ENCODE data around the gene KRTAP10-7.
"Not testable (repeated sequence)": the region's sequence is repeated elsewhere in the genome, so short reads cannot be mapped to it uniquely, and the experiment has no call there.

The KRTAP10-7 gene

DNA sequence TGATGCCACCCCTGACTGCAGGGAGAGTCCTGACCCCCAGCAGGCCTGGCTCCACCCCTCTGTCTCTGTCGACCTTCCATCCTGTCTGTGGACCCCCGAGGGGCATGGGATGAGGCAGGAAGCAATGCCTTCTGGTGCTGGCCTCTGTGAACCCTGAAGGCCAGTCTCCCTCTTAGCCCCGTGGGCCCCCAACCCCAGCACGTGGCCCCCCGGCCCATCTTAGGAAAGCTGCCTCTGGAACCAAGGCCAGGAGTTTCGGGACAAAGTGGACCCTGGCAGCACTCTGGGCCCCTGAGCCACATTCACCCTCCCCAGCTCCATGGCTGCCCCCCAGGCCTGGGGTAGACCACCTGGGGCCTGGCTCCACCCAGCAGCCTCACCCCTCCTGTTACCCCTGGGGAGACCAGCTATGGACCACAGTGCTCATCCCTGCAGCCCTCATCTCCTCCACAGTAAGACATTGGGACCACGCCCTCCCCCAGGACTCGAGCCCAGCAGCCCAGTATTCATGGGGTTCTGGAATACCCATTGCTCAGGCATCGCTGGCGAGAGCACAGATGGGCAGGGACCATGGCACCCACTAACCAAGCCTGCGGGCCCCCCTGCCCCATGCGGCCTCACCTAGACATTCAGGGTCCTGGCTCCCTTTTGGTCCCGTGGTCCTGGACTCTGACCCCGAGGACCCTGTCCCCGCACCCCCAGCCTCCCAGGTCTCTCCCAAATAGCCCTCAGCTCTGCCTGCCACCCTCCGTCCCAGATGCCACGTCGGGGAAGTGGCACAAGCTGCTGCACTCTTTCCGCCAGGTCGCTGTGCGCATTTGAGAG lies 38.3 kb downstream of the KRTAP10-7 start:
- not testable (repeated sequence) for H3K36me3 ChIP-seq (ENCODE audit: control insufficient read depth, insufficient read depth, low read length); H3K9ac ChIP-seq (ENCODE audit: low read depth, low read length); H3K4me1 ChIP-seq (ENCODE audit: control insufficient read depth, insufficient read depth, low read length); H3K27ac ChIP-seq (ENCODE audit: low read depth, low read length); H3K27me3 ChIP-seq (ENCODE audit: control insufficient read depth, insufficient read depth, low read length); H3K9me3 ChIP-seq (ENCODE audit: control insufficient read depth, insufficient read depth, low read length); H3K4me3 ChIP-seq (ENCODE audit: low read depth, low read length)

DNA sequence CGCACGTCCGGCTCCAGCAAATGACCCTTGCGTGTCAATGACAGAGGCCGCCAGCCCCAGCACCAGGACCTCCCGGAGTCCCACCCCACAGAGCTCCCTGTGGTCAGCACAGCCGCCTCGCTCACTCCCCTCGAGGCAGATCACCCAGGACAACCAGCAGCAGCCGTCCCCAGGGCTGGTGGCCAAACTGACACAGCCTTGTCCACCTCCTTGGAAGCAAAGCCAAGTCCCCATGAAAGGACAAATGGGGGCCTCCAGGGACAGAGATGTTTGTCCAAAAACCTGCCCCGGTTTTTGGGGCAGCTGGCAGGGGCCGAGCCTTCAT lies 38.9 kb downstream of the KRTAP10-7 start:
- Histone ChIP-seq H3K36me3 (ENCODE audit: control insufficient read depth, insufficient read depth, low read length) (no peaks in the 10 kb centered on the region), H3K4me3 (ENCODE audit: low read depth, low read length) (no peak overlapping the region), H3K27ac (ENCODE audit: low read depth, low read length) (no peak overlapping the region), H3K9me3 (ENCODE audit: control insufficient read depth, insufficient read depth, low read length) (no peaks in the 10 kb centered on the region), H3K4me1 (ENCODE audit: control insufficient read depth, insufficient read depth, low read length) (no peaks in the 10 kb centered on the region), H3K27me3 (ENCODE audit: control insufficient read depth, insufficient read depth, low read length) (no peaks in the 10 kb centered on the region), H3K9ac (ENCODE audit: low read depth, low read length) (no peak overlapping the region)

DNA sequence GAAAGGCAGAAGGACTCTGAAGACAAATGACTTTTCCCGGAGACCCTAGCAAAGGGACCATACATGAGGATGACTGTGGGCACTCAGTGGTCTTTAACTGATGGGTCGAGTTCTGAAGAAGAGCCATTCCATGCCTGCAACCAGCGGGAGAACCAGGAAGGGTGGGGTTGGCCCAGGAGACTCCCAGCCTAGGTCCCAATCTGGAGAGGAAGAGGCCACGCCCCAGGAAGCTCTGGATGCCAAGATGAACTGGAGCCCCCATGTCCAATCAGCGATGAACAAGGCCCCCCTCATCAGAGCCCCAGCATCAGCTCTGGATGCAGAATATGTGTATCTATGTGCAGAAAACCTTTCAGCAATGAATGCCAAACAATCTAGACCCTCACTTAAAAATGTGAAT lies 40.4 kb downstream of the KRTAP10-7 start:
- Histone ChIP-seq H3K27ac (ENCODE audit: low read depth, low read length) (no peak overlapping the region), H3K9me3 (ENCODE audit: control insufficient read depth, insufficient read depth, low read length) (no peaks in the 10 kb centered on the region), H3K27me3 (ENCODE audit: control insufficient read depth, insufficient read depth, low read length) (no peaks in the 10 kb centered on the region)

DNA sequence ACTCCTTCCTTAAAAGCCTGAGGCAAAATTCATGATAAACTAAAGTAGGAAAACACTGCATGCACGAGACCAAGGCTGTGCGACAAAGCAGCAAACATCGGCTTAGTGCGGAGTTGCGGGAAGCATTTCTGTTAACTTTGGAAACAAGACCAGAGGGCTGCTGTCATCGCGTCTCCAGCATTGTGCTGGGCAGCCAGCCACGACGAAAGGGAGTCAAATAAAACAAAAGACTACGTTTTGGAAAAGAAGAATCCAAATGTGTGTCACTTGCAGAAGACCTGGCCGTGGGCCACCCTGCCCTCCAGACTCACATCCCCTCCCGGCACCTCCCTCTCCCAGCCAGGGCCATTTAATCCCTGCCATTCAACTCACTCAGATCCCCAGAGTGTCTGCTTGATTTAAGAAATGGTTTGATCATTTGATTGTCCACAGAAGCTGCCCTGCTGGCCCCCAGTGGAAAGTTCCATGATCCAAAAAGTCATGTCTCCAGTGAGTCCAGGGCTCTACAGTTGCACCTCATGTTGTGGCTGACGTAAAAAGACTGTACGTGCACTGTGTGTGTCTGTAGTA lies 43.4 kb downstream of the KRTAP10-7 start:
- no peak overlapping the region for H3K9ac ChIP-seq (ENCODE audit: low read depth, low read length)
- no peak overlapping the region for H3K4me3 ChIP-seq (ENCODE audit: low read depth, low read length)
- H3K27me3 ChIP-seq (ENCODE audit: control insufficient read depth, insufficient read depth, low read length), result no peaks in the 10 kb centered on the region
- no peaks in the 10 kb centered on the region for H3K36me3 ChIP-seq (ENCODE audit: control insufficient read depth, insufficient read depth, low read length)
- H3K9me3 ChIP-seq (ENCODE audit: control insufficient read depth, insufficient read depth, low read length), result no peaks in the 10 kb centered on the region
- no peaks in the 10 kb centered on the region; the same call in 1 of the 2 replicates for H3K4me1 ChIP-seq (ENCODE audit: control insufficient read depth, insufficient read depth, low read length)
- no peak overlapping the region for H3K27ac ChIP-seq (ENCODE audit: low read depth, low read length)

More for the DNA sequence above, 40.4 kb downstream of the KRTAP10-7 start:
- Histone ChIP-seq H3K9ac (ENCODE audit: low read depth, low read length) (no peak overlapping the region), H3K4me3 (ENCODE audit: low read depth, low read length) (no peak overlapping the region), H3K36me3 (ENCODE audit: control insufficient read depth, insufficient read depth, low read length) (no peaks in the 10 kb centered on the region), H3K4me1 (ENCODE audit: control insufficient read depth, insufficient read depth, low read length) (no peaks in the 10 kb centered on the region)

DNA sequence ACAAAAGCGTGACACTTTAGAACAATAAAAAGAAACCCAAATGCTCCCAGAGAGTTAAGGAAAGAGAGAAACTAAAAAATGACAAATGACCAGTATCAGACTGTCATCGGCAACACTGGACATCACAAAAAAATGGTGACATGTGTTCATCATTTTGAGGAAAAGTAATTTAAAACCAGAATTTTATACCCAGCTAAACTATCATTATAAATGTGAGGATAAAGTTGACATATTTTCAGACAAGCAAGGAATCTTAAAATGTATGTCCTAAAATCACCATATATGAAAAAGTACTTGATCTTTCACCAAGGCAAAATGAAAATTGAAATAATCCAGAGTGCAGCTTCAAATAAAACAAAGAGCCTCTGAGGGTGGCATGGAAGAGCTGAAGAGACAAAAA lies 44.5 kb downstream of the KRTAP10-7 start:
- H3K27ac ChIP-seq (ENCODE audit: low read depth, low read length), result no peak overlapping the region
- H3K27me3 ChIP-seq (ENCODE audit: control insufficient read depth, insufficient read depth, low read length), result no peaks in the 10 kb centered on the region

DNA sequence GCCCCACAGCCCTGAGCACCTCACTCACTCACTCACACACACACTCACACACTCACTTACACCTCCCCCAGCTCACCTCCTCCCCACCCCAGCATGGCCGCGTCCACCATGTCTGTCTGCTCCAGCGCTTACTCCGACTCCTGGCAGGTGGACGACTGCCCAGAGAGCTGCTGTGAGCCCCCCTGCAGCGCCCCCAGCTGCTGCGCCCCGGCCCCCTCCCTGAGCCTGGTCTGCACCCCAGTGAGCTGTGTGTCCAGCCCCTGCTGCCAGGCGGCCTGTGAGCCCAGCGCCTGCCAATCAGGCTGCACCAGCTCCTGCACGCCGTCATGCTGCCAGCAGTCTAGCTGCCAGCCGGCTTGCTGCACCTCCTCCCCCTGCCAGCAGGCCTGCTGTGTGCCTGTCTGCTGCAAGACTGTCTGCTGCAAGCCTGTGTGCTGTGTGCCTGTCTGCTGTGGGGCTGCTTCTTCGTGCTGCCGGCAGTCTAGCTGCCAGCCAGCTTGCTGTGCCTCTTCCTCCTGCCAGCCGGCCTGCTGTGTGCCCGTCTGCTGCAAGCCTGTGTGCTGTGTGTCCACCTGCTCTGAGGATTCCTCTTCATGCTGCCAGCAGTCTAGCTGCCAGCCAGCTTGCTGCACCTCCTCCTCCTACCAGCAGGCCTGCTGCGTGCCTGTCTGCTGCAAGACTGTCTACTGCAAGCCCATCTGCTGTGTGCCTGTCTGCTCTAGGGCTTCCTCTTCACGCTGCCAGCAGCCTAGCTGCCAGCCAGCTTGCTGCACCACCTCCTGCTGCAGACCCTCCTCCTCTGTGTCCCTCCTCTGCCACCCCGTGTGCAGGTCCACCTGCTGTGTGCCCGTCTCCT lies 46.2 kb downstream of the KRTAP10-7 start, which contains the start of gene KRTAP10-11:
KRTAP10-11 (plus strand) TSS at position 49 of the 856 bp plus-strand sequence; CDS start at position 94, 45 bp downstream.
- H3K27ac ChIP-seq (ENCODE audit: low read depth, low read length), result peak within 1 kb of the TSS; percentile 2
- H3K9me3 ChIP-seq (ENCODE audit: control insufficient read depth, insufficient read depth, low read length); H3K27me3 ChIP-seq (ENCODE audit: control insufficient read depth, insufficient read depth, low read length); H3K4me3 ChIP-seq (ENCODE audit: low read depth, low read length); H3K36me3 ChIP-seq (ENCODE audit: control insufficient read depth, insufficient read depth, low read length); H3K9ac ChIP-seq (ENCODE audit: low read depth, low read length); H3K4me1 ChIP-seq (ENCODE audit: control insufficient read depth, insufficient read depth, low read length): not testable (repeated sequence)

More for the DNA sequence above, 44.5 kb downstream of the KRTAP10-7 start:
- Histone ChIP-seq H3K9me3 (ENCODE audit: control insufficient read depth, insufficient read depth, low read length) (no peaks in the 10 kb centered on the region), H3K36me3 (ENCODE audit: control insufficient read depth, insufficient read depth, low read length) (no peaks in the 10 kb centered on the region), H3K9ac (ENCODE audit: low read depth, low read length) (no peak overlapping the region), H3K4me1 (ENCODE audit: control insufficient read depth, insufficient read depth, low read length) (no peaks in the 10 kb centered on the region; the same call in 1 of the 2 replicates), H3K4me3 (ENCODE audit: low read depth, low read length) (no peak overlapping the region)

DNA sequence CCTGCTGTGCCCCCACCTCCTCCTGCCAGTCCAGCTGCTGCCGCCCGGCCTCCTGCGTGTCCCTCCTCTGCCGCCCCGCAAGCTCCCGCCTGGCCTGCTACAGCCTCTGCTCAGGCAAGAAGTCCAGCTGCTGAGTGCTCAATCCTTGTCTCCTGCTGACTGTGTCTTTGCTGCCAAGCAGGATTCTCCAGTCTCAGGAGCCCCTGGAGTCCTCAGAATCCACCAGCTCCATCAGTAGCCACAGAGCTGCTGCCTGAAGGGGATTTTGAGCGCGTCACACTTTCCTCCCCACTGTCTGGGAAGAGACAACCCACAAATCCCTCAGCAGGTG lies 46.8 kb downstream of the KRTAP10-7 start:
- Histone ChIP-seq H3K27me3 (ENCODE audit: control insufficient read depth, insufficient read depth, low read length) (no peaks in the 10 kb centered on the region), H3K27ac (ENCODE audit: low read depth, low read length) (peak overlapping the region; percentile 2), H3K9me3 (ENCODE audit: control insufficient read depth, insufficient read depth, low read length) (no peaks in the 10 kb centered on the region), H3K4me1 (ENCODE audit: control insufficient read depth, insufficient read depth, low read length) (no peaks in the 10 kb centered on the region; the same call in 1 of the 2 replicates), H3K36me3 (ENCODE audit: control insufficient read depth, insufficient read depth, low read length) (no peaks in the 10 kb centered on the region), H3K9ac (ENCODE audit: low read depth, low read length) (no peak overlapping the region), H3K4me3 (ENCODE audit: low read depth, low read length) (no peak overlapping the region)

DNA sequence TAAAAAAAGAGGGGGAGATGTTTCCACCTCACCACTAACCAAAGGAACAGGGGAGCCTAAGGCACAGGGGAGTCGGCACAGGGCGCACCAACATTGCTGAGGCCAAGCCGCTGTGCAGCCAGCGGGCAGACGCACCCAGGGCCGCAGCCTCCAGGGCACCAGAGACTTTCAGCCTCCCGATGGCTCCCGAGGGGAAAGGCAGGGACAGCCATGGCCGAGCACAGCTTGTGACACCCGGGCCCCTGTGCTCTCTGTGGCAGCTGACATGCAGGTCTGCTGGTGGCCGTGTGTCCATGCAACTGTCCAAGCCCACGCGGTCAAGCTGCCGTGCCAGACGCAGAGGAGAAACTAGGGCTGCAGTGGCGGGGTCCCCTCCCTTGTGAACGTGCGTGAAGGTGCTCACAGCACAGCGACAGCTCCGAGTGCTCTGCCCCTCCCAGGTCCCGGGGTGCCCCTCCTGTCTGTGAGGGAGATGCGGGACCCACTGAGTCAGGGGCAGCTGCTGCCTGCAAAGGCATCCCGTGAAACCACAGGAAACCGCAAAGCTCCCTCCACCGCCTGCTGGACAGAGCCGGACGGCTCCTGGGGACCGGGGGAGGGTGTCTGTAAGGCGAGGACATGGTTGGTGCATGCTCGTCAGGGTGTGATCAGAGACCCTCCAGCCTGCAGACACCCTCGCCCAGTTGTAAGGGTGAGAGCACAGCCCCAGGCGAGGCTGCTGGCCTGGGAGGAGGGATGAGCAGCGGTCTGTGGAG lies 48.3 kb downstream of the KRTAP10-7 start:
- Histone ChIP-seq H3K36me3 (ENCODE audit: control insufficient read depth, insufficient read depth, low read length) (no peaks in the 10 kb centered on the region), H3K4me3 (ENCODE audit: low read depth, low read length) (no peak overlapping the region), H3K27ac (ENCODE audit: low read depth, low read length) (no peak overlapping the region), H3K9me3 (ENCODE audit: control insufficient read depth, insufficient read depth, low read length) (no peaks in the 10 kb centered on the region), H3K27me3 (ENCODE audit: control insufficient read depth, insufficient read depth, low read length) (no peaks in the 10 kb centered on the region), H3K9ac (ENCODE audit: low read depth, low read length) (no peak overlapping the region), H3K4me1 (ENCODE audit: control insufficient read depth, insufficient read depth, low read length) (no peaks in the 10 kb centered on the region; the same call in 1 of the 2 replicates)

DNA sequence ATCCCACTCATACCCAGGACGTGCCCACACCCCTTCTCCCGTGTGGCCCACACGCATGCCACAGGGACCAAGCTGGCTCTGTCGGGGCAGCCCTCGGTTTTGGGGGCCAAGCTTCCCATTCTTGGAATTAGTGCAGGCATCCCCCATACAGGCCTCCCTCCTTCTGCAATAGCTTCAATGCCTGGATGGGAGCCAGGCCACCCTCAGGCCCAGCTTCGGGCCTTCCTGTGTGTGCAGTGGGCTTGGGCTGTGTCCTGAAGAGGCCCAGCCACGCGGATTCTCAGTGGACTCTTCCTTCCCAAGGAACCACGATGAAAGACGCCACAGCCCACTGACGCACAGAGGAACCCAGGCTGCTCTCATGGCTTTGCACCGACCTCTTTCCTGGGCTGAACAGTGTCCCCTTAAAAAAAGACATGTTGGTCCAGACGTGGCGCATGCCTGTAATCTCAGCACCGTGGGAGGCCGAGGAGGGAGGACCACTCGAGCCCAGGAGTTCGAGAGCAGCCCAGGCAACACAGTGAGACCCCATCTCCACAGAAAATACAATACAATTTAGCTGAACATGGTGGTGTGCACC lies 49.2 kb downstream of the KRTAP10-7 start:
- H3K4me1 ChIP-seq (ENCODE audit: control insufficient read depth, insufficient read depth, low read length), result no peaks in the 10 kb centered on the region; the same call in 1 of the 2 replicates
- no peak overlapping the region for H3K4me3 ChIP-seq (ENCODE audit: low read depth, low read length)
- H3K9me3 ChIP-seq (ENCODE audit: control insufficient read depth, insufficient read depth, low read length), result no peaks in the 10 kb centered on the region
- H3K9ac ChIP-seq (ENCODE audit: low read depth, low read length), result no peak overlapping the region
- H3K27ac ChIP-seq (ENCODE audit: low read depth, low read length), result no peak overlapping the region
- H3K36me3 ChIP-seq (ENCODE audit: control insufficient read depth, insufficient read depth, low read length), result no peaks in the 10 kb centered on the region
- no peaks in the 10 kb centered on the region for H3K27me3 ChIP-seq (ENCODE audit: control insufficient read depth, insufficient read depth, low read length)

DNA sequence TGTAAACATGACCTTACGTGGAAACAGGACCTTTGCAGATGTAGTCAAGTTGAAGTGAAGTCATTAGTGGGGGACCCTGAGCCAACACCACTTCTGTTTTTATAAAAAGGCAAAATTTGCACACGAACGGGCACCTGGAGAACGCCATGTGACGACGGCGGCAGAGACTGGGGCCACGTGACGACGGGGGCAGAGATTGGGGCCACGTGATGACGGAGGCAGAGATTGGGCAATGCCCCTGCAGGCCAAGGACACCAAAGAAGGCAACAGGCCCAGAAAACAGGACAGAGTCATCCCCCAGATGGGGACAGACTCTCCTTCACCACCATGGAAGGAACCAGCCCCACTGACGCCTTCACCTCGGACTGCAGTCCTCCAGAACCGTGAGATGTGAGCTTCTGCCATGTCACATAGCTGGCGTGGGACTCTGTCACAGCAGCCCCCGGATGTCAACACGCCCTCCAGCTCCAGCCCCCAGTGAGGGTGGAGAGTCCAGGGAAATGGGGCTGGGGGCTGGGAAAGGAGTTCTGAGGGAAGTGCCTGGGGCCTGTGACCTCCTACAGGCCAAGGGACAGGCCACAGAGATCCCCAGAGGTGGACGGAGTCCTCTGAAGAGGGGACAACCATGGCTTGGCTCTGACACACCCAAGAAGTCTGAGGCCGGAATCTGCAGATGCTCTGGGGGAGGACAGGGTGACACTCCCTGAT lies 50.0 kb downstream of the KRTAP10-7 start:
- Histone ChIP-seq H3K4me3 (ENCODE audit: low read depth, low read length) (no peak overlapping the region), H3K36me3 (ENCODE audit: control insufficient read depth, insufficient read depth, low read length) (no peaks in the 10 kb centered on the region), H3K9me3 (ENCODE audit: control insufficient read depth, insufficient read depth, low read length) (no peaks in the 10 kb centered on the region), H3K4me1 (ENCODE audit: control insufficient read depth, insufficient read depth, low read length) (no peaks in the 10 kb centered on the region; the same call in 1 of the 2 replicates), H3K27me3 (ENCODE audit: control insufficient read depth, insufficient read depth, low read length) (no peaks in the 10 kb centered on the region), H3K27ac (ENCODE audit: low read depth, low read length) (no peak overlapping the region), H3K9ac (ENCODE audit: low read depth, low read length) (no peak overlapping the region)

Data from HUES48 (cell line).